PC-9 (cell line): ENCODE data around the gene SOCS7. TPM values are rescaled to one million over a fixed set of nuclear protein-coding genes. Genes with fewer than 3 reads are reported as not detected.
"Not testable (repeated sequence)": the region's sequence is repeated elsewhere in the genome, so short reads cannot be mapped to it uniquely, and the experiment has no call there.

Source experiments
- BruUV-seq: library from RNA; stranded (reverse); fragments of 400-500 nt; replicated peaks from 2 replicates; lab custom pipeline; 2021; lab: Mats Ljungman, UMichigan
- CTCF ChIA-PET: fragments of 300-600 bp; sonication (Branson Sonifier 250); formaldehyde crosslinking; loops from one replicate; lab custom pipeline; 2022; ENCODE audit warnings: antibody characterized with exemption; lab: Charles Lee
- POLR2A ChIA-PET: fragments of 300-600 bp; sonication (Branson Sonifier 250); formaldehyde crosslinking; loops from one replicate; lab custom pipeline; 2022; ENCODE audit warnings: antibody characterized with exemption; ENCODE audit not compliant: unreplicated experiment; lab: Charles Lee
- DNase-seq, 2 experiments: peaks; one replicate each; pipeline versions ENCODE4 v3.0.0 to v3.0.0-alpha.2; 2015 to 2022; ENCODE audit warnings: mixed read lengths in 1 of 2
- H2AFZ ChIP-seq: fragments of 200-600 bp; sonication (generic); 2 replicates; pipeline ENCODE4 v1.8.1; 2017; ENCODE audit warnings: antibody characterized with exemption
- H3F3A ChIP-seq: fragments of 200-600 bp; sonication (generic); 2 replicates; pipeline ENCODE4 v1.8.1; 2017; ENCODE audit warnings: antibody characterized with exemption, mild to moderate bottlenecking, low read depth; ENCODE audit not compliant: insufficient read depth
- H3K27ac ChIP-seq: fragments of 200-600 bp; sonication (generic); 2 replicates; pipeline ENCODE4 v1.6.1; 2016; ENCODE audit warnings: mixed run types
- H3K27me3 ChIP-seq: fragments of 200-600 bp; sonication (generic); 2 replicates; pipeline ENCODE4 v1.6.1; 2016; ENCODE audit warnings: low read depth, mixed run types; ENCODE audit not compliant: insufficient read depth
- H3K36me3 ChIP-seq: fragments of 200-600 bp; sonication (generic); 2 replicates; pipeline ENCODE4 v1.6.1; 2016; ENCODE audit warnings: low read depth, mixed run types
- H3K4me1 ChIP-seq: fragments of 200-600 bp; sonication (generic); replicated peaks from 2 replicates; pipeline ENCODE4 v1.6.1; 2016; ENCODE audit warnings: mixed run types; ENCODE audit not compliant: insufficient read depth
- H3K4me2 ChIP-seq: fragments of 200-600 bp; sonication (generic); 2 replicates; pipeline ENCODE4 v1.6.1; 2017; ENCODE audit warnings: mixed run types
- H3K4me3 ChIP-seq: fragments of 200-600 bp; sonication (generic); 2 replicates; pipeline ENCODE4 v1.6.1; 2016; ENCODE audit warnings: mixed run types
- H3K79me2 ChIP-seq: fragments of 200-600 bp; sonication (generic); 2 replicates; pipeline ENCODE4 v1.6.1; 2017; ENCODE audit warnings: low read depth, mixed run types
- H3K9me2 ChIP-seq: fragments of 200-600 bp; sonication (generic); 2 replicates; pipeline ENCODE4 v1.8.1; 2017; ENCODE audit warnings: mild to moderate bottlenecking; ENCODE audit not compliant: insufficient read depth
- H3K9me3 ChIP-seq: fragments of 200-600 bp; sonication (generic); 2 replicates; pipeline ENCODE4 v1.8.1; 2016; ENCODE audit warnings: low read depth; ENCODE audit not compliant: insufficient read depth
- H4K20me1 ChIP-seq: fragments of 200-600 bp; sonication (generic); 2 replicates; pipeline ENCODE4 v1.8.1; 2017; ENCODE audit not compliant: insufficient read depth
- EZH2 ChIP-seq: fragments of 200-600 bp; sonication (generic); IDR thresholded peaks from 2 replicates; pipeline ENCODE4 v1.8.0; 2017; ENCODE audit warnings: antibody characterized with exemption, low read depth
- intact Hi-C: fragments of 100-400 bp; cut with micrococcal nuclease; formaldehyde crosslinking; loops from one replicate; pipeline ENCODE4 v1.10.0; 2022; ENCODE audit not compliant: unreplicated experiment
- total RNA-seq: library from RNA; stranded (reverse); gene quantifications from 2 replicates; pipeline ENCODE4 v1.2.3, GENCODE V29; 2021
- TF ChIP-seq, protein P1 (sequence below): fragments of 200-600 bp; sonication (generic); conservative IDR thresholded peaks from 2 replicates; pipeline ENCODE4 v1.6.1; 2017; ENCODE audit warnings: mixed run types, antibody characterized with exemption, mild to moderate bottlenecking, moderate library complexity

The SOCS7 gene
- total RNA-seq, 1 experiment from 2014 or later, result 19.6 TPM

DNA sequence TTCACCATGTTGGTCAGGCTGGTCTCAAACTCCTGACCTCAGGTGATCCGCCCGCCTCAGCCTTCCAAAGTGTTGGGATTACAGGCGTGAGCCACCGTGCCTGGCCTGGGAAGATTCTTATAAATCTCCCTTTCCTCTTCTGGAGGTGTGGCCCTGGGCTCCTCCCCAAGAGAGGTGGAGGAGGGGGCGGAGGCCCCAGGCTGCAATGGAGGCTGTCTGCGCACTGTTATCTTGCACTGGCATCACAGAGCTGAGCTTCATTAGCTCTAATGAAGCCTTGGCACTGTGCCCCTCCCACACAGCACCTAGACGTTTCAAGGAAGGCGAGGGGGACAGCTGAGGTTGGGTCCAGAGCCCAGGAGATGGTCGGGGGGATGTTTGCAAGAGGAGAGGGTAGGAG, 84.2 kb downstream of the SOCS7 start:
- BruUV-seq, result no TSS peak
- intact Hi-C loops, result no loop called here
- no peak for TF ChIP-seq EZH2
- TF ChIP-seq, protein P1, sequence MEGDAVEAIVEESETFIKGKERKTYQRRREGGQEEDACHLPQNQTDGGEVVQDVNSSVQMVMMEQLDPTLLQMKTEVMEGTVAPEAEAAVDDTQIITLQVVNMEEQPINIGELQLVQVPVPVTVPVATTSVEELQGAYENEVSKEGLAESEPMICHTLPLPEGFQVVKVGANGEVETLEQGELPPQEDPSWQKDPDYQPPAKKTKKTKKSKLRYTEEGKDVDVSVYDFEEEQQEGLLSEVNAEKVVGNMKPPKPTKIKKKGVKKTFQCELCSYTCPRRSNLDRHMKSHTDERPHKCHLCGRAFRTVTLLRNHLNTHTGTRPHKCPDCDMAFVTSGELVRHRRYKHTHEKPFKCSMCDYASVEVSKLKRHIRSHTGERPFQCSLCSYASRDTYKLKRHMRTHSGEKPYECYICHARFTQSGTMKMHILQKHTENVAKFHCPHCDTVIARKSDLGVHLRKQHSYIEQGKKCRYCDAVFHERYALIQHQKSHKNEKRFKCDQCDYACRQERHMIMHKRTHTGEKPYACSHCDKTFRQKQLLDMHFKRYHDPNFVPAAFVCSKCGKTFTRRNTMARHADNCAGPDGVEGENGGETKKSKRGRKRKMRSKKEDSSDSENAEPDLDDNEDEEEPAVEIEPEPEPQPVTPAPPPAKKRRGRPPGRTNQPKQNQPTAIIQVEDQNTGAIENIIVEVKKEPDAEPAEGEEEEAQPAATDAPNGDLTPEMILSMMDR, result no peak
- ChIA-PET POLR2A (interaction anchor here (0.7 kb wide), 1 partner anchor 16 kb away, joined by 4 read pairs; no protein-coding TSS in a partner anchor), CTCF (no interaction called here)
- Histone ChIP-seq H3K27me3 (no peaks in the 10 kb centered on the region), H3K4me1 (no peaks in the 10 kb centered on the region), H2AFZ (no peak overlapping the region), H3K9me3 (no peaks in the 10 kb centered on the region), H3K4me2 (no peak overlapping the region), H3K4me3 (no peak overlapping the region), H4K20me1 (0 out of 2 replicates have a peak, but pooled peaks cover 3% of the 10 kb centered on the region), H3K79me2 (no peaks in the 10 kb centered on the region), H3K36me3 (no peaks in the 10 kb centered on the region), H3K27ac (no peak overlapping the region), H3K9me2 (no peaks in the 10 kb centered on the region), H3F3A (no peaks in the 10 kb centered on the region)
- DNase-seq, result no peak

DNA sequence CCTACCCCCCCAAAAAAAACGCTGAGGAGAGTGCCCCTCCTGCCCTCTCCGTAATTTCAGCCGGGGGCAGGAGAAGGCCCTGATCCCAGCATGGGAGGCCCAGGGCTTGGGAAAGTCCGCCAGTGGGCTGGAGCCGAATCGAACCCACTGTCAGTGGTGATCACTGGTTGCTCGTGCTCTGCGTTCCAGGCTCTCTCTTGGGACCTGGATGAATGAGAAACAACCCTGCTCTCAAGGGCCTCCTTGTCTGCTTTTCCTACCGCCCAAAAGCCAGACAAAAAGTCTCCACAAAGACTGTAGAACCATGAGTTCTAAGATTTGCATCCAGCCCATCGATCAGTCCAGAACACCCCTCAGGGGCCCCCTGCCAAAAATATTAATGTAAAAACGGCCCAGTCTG, 84.7 kb downstream of the SOCS7 start:
- Histone ChIP-seq H3K4me2 (no peak overlapping the region), H3F3A (no peaks in the 10 kb centered on the region), H3K4me1 (no peaks in the 10 kb centered on the region), H3K27ac (no peak overlapping the region), H3K27me3 (no peaks in the 10 kb centered on the region), H3K9me3 (no peaks in the 10 kb centered on the region), H4K20me1 (no peaks in the 10 kb centered on the region), H3K36me3 (no peaks in the 10 kb centered on the region), H3K79me2 (no peaks in the 10 kb centered on the region), H2AFZ (no peak overlapping the region), H3K9me2 (no peaks in the 10 kb centered on the region), H3K4me3 (no peak overlapping the region)
- TF ChIP-seq, protein P1, result no peak
- TF ChIP-seq EZH2, result no peak
- ChIA-PET CTCF (no interaction called here), POLR2A (interaction anchor here (0.7 kb wide), 2 partner anchors 15 to 340 kb away, joined by 4 to 6 read pairs; no protein-coding TSS in a partner anchor)
- no peak for DNase-seq
- BruUV-seq, result no TSS peak
- intact Hi-C loops, result no loop called here

DNA sequence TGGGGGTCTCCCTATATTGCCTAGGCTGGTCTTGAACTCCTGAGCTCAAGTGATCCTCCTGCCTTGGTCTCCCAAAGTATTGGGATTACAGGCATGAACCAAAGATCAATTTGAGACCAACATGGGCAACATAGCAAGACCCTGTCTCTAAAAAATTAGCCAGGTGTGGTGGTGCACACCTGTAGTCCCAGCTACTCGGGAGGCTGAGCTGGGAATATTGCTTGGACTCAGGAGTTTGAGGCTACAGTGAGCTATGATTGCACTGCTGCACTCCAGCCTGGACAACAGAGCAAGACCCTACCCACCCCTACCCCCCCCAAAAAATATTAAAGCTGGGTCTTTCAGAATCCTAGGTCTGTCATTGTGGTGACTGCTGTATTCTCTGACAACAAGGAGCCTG, 85.7 kb downstream of the SOCS7 start:
- H3K4me1 ChIP-seq, H3K36me3 ChIP-seq, DNase-seq, H4K20me1 ChIP-seq, H3F3A ChIP-seq, H3K9me3 ChIP-seq, BruUV-seq, H3K4me3 ChIP-seq, H3K79me2 ChIP-seq, H3K4me2 ChIP-seq, H3K9me2 ChIP-seq, intact Hi-C loops, H3K27me3 ChIP-seq, H2AFZ ChIP-seq, H3K27ac ChIP-seq: not testable (repeated sequence)
- ChIA-PET POLR2A (interaction anchor here (0.7 kb wide), 1 partner anchor 339 kb away, joined by 6 read pairs; no protein-coding TSS in a partner anchor), CTCF (interaction anchor here (0.7 kb wide), 1 partner anchor 19 kb away, joined by 14 read pairs; no protein-coding TSS in a partner anchor)

DNA sequence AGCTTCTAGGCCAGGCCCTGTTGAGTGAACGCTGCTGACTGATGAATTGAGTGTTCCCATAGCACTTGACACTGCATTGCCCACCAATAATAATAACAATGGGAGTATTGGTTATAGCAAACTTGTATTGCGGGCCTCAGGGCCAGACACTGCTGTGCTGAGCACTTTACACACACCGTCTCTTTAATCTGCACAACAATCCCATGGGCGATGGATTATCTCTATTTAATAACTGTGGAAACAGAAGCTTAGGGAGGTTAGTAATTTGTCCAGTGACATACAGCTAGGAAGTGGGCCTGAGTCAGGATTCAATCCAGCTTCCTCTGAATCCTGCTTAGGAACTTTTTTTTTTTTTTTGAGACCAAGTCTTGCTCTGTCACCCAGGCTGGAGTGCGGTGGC, 87.8 kb downstream of the SOCS7 start:
- Histone ChIP-seq H3K36me3 (no peaks in the 10 kb centered on the region), H3K27me3 (no peaks in the 10 kb centered on the region), H3K4me3 (no peak overlapping the region), H3K9me2 (no peaks in the 10 kb centered on the region), H3K79me2 (no peaks in the 10 kb centered on the region), H4K20me1 (peaks cover 6% of the 10 kb centered on the region; the same call in 1 of the 2 replicates), H3K27ac (no peak overlapping the region), H3K9me3 (no peaks in the 10 kb centered on the region), H2AFZ (no peak overlapping the region), H3F3A (peaks cover 9% of the 10 kb centered on the region; the same call in 1 of the 2 replicates), H3K4me1 (peaks cover 23% of the 10 kb centered on the region), H3K4me2 (no peak overlapping the region)
- intact Hi-C loops, result no loop called here
- ChIA-PET POLR2A (no interaction called here), CTCF (interaction anchor here (0.6 kb wide), 1 partner anchor 150 kb away, joined by 3 read pairs; no protein-coding TSS in a partner anchor)
- BruUV-seq, result no TSS peak
- no peak for DNase-seq
- TF ChIP-seq, protein P1, result no peak
- TF ChIP-seq EZH2, result no peak
